Stimulated activated CD4-positive, alpha-beta T cell treated with anti-CD3 and anti-CD28 coated beads, Interleukin-1b, Interleukin-23, amount 100 ng/mL, for 4 hours (primary cell): ENCODE measurements around the gene ERMARD.

Experiments
- DNase-seq, 2 donors: peaks; one replicate each; pipeline ENCODE4 v3.0.0-alpha.2; 2020; ENCODE audit warnings: low read depth in 2 of 2

ERMARD gene

DNA sequence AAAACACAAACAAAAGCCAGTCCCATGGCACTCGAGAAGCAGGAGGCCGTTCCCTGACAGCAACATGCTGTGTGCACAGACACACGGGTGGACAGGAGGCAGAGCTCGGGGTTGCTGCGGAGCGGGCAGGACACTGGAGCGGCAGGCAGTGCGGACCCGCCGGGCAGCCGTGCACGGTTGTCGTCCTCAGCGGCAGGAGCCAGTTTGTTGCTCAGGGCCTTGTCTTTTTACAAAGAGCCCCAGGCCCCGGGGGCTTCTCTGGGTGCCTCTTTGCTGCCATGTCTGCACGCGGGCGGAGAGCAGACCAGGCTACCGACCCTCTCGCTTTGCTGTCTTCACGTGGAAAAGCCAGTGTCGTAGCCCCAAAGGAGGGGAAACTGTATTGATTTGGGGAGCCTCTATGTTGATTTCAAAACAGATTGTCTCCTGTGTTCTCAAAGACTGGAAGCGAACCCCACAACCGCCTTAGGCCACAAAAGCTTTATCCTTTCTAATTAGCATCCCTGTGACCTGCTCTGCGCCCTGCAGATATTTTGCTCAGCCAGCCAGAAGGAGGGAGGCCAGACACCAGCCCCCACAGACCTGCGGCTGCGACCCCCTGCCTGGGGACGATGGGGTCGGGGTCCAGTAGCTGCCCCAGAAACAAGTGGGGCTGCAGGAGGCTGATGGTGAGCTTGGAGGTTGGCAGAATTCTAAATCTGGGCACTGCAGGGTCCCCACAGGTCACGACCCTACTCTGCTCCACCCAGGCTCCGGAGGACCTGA lies 50.2 kb downstream of the ERMARD start:
- no peak for DNase-seq

DNA sequence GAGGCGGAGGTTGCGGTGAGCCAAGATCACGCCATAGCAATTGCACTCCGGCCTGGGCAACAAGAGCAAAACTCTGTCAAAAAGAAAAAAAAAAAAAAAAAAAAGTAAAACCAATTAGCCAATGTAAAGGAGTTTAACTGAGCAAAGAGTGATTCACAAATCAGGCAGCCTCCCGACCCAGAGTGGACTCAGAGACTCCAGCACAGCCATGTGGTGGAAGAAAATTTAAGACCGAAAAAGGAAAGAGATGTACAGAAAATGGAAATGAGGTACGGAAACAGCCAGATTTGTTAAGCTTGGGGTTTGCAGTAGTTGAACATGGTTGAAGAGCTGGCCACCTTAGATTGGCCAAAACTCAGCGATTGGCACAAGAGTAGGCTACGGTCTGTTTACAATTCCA lies 51.4 kb downstream of the ERMARD start:
- DNase-seq, result no peak

DNA sequence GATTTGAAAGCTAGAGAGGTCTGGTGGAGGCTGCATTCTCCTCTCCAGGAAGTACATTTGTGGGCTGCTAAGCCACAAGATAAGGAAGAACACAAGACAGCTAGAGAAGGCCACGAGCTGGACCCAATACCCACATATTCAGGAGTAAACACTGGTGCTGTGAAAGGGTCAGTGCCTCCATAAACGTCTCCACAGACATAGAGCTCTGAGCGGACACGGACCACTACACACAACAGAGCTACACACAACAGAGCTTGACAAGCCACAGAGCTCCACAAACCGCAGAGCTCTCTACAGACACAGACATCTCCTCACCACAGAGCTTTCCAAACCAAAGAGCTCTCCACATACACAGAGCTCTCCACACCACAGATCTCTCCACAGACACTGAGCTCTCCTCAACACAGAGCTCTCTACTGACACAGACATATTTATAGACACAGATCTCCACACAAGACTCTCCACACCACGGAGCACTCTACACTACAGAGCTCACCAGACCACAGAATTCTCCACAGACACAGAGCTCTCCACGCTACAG lies 51.9 kb downstream of the ERMARD start:
- DNase-seq, result no peak

DNA sequence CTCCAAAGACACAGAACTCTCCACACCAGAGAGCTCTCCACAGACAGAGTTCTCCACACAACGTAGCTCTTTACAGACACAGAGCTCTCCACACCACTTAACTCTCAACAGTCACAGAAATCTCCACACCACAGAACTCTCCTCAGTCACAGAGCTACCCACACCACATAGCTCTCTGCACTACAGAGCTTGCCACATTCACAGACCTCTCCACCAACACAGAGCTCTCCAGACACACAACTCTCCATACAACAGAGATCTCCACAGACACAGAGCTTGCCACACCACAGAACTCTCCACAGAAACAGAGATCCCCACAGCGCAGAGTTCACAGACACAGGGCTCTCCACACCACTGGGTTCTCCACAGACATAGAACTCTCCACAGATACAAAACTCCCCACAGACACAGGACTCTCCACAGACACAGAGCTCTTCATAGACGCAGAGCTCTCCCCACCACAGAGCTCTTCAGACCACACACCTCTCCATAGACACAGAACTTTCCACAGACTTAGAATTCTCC lies 52.5 kb downstream of the ERMARD start:
- no peak for DNase-seq

DNA sequence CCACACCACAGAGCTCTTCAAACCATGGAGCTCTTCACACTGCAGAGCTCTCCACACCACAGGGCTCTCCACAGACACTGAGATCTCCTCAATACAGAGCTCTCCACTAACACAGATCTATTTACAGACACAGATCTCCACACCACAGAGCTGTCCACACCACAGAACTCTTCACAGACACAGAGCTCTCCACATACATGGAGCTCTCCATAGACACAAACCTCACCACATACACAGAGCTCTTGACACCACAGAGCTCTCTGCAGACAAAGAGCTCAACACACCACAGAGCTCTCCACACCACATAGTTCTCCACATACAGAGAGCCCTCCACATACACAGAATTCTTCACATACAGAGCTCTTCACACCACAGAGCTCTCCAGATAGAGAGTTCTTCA lies 53.0 kb downstream of the ERMARD start:
- DNase-seq, result no peak

DNA sequence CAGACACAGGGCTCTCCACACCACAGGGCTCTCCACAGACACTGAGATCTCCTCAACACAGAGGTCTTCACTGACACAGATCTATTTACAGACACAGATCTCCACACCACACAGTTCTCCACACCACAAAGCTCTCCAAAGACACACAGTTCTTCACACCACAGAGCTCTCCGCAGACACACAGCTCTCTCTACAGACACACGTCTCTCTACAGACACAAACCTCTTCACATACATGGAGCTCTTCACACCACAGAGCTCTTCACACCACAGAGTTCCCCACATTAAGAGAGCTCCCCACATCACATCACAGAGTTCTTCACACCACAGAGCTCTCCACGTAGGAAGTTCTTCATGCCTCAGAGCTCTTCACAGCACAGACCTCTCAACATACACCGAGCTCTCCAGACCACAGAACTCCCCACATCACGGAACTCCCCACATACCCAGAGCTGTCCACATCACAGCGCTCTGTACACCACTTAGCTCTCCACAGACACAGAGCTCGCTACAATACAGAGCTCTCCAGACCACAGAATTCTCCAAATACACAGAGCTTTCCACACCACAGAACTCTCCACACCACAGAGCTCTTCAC lies 53.9 kb downstream of the ERMARD start:
- no peak for DNase-seq

DNA sequence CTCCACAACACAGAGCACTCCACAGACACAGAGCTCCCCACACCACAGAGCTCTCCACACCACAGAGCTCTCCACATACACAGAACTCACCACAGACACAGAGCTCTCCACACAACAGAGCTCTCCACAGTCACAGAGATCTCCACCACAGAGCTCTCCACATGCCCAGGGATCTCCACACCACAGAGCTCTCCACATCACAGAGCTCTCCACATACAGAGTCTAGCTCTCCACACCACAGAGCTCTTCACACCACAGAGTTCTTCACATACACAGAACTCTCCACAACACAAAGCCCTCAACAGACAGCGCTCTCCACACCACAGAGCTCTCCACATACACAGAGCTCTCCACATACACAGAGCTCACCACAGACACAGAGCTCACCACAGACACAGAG lies 55.3 kb downstream of the ERMARD start:
- no peak for DNase-seq

DNA sequence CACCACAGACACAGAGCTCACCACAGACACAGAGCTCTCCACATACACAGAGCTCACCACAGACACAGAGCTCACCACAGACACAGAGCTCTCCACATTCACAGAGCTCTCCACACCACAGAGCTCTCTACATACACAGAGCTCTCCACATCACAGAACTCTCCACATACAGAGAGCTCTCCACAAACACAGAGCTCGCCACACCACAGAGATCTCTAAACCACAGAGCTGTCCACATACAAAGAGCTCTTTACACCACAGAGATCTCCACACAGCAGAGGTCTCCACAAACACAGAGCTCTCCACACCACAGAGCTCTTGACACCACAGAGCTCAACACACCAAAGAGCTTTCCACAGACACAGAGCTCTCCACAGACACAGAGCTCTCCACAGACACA lies 55.8 kb downstream of the ERMARD start:
- DNase-seq, result no peak

DNA sequence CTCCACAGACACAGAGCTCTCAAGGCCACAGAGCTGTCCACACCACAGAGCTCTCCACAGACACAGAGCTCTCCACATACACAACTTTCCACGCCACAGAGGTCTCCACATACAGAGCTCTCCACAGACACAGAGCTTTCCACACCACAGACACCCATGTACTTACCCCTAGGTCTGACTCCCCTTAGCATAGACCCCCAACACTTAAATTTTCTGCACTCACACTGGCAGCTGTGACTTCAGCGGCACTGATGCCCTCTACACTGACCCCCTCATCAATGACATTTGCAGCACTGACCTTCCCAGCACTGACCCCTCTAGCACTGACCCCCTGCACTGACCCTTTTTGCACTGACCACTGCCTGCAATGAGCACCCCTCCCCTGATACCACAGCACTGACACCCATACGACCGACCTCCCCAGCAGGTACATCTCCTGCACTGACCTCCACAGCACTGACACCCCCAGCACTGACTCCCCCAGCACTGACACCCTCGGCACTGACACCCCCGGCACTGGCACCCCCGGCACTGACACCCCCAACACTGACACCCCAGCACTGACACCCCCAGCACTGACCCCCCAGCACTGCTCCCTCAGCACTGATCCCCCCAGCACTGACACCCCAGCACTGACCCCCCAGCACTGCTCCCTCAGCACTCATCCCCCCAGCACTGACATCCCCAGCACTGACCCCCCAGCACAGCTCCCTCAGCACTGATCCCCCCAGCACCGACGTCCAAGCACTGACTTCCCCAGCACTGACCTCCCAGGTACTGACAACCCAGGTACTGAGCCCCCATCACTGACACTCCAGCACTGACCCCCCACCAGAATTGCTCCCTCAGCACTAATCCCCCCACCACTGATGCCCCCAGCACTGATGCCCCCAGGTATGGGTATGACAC lies 56.5 kb downstream of the ERMARD start:
- DNase-seq, result no peak

DNA sequence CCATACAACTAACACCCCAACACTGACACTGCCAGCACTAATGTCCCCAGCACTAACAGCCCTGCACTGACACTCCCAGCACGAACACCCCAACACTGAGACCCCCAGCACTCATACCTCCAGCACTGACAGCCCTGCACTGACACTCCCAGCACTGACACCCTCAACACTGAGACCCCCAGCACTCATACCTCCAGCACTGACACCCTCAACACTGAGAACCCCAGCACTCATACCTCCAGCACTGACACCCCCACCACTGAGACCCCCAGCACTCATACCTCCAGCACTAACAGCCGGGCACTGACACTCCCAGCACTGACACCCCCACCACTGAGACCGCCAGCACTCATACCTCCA lies 57.2 kb downstream of the ERMARD start:
- no peak for DNase-seq

DNA sequence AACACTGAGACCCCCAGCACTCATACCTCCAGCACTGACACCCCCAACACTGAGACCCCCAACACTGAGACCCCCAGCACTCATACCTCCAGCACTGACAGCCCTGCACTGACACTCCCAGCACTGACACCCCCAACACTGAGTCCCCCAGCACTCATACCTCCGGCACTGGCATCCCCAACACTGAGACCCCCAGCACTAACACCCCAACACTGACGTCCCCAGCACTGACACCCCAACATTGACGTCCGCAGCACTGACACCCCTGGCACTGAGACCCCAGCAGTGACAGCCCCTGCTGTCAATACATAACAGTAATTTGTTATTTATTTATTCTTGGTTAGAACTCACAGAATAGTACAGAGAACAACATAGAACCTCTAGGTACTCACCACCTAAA lies 58.0 kb downstream of the ERMARD start:
- no peak for DNase-seq

DNA sequence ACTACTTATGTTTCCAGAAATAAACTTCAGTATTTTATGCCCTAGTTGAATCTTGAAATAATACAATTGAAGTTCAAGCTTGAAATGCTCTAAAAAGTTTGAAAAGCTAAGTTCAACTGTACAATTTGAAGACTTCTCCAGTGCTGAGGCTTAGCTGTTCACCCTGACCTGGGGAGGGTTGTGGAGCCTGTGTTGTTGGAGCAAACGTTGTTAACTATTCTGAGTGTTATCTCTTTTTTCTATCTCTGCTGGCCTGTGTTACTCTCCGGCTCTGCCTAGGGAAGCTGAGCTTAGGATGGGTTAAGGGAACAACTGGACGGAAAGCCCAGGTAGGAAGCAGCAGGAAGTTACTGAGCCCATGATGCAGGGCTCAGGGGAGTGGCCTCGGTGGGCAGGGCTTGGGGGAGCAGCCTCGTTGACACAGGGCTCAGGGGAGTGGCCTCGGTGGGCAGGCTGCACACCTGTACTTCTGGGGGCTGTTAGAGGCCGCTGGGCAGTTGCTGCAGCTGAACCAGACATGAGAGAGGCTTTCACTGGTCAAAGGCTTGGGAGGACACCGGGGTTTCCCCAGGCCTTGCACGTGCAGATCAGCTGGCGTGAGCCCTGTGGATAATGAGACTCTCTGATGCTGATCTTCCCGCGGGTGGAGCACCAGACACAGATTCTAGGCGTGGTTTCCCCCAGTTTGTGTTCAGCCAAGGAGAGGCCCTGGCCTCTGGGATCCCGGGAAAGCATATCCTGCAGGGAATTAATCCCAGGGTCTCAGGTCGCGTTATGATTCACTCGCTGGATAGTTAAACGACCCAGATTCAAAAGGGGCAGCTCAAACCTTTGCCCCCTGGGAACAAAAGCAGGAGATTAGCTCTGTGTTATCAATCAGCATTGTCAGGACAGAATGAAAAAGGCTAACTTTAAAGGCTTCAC lies 58.9 kb downstream of the ERMARD start:
- no peak for DNase-seq

DNA sequence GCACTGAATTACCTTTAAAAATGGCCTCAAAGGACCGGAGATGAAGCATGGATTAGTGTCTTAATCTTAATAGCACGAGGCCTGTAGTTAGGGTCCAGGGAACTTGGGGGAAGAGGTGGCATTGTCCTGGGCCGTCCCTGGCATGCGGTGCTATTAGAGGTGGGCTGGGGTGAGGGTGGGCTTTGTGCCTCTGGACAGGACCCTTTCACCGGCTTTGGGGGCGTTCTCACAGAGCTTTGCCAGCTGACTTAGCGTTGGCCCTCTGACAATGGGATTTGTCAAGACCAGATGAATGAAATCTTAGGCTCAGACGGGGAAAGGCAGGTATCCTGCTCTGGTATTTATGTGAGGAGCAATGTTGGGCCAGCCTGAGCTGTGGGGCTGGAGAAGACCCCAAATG lies 59.6 kb downstream of the ERMARD start:
- no peak for DNase-seq

DNA sequence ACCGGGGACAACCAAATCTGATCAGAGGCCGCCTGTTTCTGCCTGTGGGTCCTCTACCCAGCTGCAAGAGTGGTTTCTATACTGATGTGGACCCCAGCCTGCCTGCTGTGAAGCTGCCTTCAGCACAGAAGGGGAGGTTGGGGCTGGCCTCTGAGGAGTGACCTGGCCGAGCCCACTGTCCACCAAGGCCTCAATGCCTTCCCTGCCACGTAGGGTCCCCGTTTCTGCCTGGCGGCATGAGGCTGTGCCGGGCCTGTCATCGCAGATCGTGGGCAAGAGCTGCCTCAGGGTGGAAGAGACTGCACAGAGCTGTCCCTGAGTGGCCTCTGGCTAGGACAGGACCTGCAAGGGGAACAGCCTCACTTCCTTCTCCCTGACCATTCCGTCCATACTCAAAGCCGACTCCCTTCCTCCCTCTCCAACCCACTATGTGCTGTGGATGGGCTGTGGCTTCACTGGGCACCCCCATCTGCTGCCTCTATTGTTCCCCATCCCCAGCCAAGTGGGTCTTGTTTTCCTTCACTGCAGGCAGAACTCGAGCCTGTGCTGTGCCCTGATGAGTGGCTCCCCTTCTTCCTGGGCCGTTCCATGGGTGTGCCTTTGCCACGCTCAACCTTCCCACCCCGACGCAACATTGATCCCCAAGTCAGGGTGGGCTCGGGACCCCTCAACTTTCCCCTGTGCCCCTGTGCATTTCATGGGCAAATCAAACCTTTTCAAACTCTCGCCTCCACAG lies 60.3 kb downstream of the ERMARD start:
- DNase-seq, result no peak

DNA sequence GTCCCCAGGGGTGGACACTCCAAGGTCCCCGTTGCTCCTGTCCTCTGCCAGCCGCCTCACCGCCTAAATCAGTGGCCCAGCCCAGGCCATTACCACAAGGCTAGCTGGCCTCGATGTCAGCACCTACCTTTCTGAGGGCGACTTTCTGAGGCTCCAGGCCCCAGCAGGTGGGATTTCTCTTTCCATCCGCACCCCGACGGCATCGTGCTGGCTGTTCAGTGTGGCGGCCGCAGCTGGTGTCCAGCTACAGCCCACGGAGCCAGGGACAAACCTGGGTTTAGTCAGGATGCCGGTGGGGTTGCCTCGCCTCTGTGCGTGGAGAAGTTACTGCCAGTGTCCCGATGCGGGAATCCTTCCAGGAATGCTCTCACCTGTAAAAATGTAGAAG lies 60.8 kb downstream of the ERMARD start:
- no peak for DNase-seq

DNA sequence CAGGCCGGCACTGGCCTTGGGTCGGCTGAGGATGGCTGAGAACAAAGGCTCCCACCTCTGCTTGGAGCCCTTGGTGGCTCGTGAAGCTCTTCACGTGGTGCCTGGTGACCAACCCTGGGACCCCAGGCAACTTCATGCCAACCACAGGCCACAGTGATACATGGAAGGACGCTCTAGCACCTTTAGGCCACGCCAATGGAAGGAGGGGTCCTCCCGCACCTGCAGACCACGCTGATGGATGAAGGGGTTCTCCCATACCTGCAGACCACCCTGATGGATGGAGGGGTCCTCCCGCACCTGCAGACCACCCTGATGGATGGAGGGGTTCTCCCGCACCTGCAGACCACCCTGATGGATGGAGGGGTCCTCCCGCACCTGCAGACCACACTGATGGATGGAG lies 62.5 kb downstream of the ERMARD start:
- DNase-seq, result no peak

DNA sequence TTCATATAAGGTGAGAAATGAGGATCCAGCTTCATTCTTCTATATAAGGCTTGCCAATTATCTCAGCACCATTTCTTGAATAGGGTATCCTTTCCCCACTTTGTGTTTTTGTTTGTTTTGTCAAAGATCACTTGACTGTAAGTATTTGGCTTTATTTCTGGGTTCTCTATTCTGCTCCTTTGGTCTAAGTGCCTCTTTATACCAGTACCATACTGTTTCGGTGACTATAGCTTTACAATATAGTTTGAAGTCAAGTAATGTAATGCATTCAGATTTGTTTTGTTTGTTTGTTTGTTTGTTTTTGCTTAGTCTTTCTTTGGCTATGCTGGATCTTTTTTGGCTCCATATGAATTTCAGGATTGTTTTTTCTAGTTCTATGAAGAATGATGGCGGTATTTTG lies 64.6 kb downstream of the ERMARD start:
- no peak for DNase-seq

DNA sequence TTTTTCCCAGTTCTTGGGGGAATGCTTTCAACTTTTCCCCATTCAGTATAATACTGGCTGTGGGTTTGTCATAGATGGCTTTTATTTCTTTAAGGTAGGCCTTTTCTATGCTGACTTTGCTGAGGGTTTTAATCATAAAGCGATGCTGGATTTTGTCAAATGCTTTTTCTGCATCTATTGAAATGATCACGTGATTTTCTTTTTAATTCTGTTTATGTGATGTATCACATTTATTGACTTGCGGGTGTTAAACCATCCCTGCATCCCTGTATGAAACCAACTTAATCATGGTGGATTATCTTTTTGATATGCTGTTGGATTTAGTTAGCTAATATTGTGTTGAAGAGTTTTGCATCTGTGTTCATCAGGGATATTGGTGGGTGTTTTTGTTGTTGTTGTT lies 65.6 kb downstream of the ERMARD start:
- no peak for DNase-seq

DNA sequence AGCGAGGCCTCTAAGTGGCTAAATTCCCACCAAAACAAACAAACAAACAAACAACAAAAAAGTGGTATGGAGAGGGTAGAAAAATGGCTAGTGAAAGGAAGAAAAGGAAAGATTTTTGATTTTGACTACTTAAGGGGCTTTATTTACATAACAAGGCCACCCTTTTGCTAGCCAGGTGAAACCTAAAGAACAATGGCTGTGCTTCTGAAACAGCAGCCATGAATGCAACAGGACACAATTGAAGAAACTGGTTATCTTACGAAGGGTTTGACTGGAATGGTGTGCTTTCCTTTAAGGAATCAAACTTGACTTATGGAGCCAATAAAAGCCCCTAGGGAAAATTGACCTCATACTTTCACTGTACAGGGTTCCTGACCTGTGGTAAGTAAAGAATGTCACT lies 68.9 kb downstream of the ERMARD start:
- DNase-seq, result no peak

DNA sequence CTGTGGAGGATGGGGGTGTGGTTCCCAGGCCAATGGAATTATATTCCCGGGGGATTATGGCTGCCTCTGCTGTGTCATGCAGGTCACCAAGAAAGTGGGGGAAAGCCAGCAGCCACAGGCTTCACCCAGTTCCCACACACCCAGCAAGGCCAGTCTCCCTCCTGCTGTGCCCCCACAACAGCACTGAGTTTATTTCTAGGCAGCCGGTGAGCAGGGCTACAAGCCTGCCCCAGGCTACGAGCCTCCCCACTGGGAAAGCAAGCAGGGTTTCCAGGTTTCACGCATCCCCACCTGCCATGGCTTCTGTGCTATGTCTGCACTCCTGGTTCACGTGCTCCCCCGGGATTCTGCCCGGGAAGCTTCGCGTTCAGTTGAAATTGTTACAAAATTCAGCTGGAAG lies 72.6 kb downstream of the ERMARD start:
- no peak for DNase-seq
